K562 (cell line): Measurements from ENCODE around the gene ALOX5. TPM values are rescaled to one million over a fixed set of nuclear protein-coding genes. Genes with fewer than 3 reads are reported as not detected.

Experiments used
- ATAC-seq: fragments of 200-7000 bp; cut with Tn5 transposase; 3 replicates; pipeline ENCODE4 v1.9.1; 2020; ENCODE audit warnings: moderate library complexity
- BruUV-seq: library from RNA; stranded (reverse); fragments of 400-500 nt; replicated peaks from 2 replicates; lab custom pipeline; 2021; lab: Mats Ljungman, UMichigan
- CTCF ChIA-PET: fragments of 300-600 bp; formaldehyde crosslinking; extraction: SDS; loops from one replicate; lab custom pipeline; 2021; ENCODE audit warnings: low intra/inter-chr PET ratio; lab: Yijun Ruan, JAX
- POLR2A ChIA-PET: fragments of 300-600, 350-650 bp; sonication (Branson Sonifier 250); formaldehyde crosslinking; extraction: SDS; loops from one replicate; lab custom pipeline; 2021; ENCODE audit warnings: antibody characterized with exemption, inconsistent platforms; lab: Yijun Ruan, JAX
- DNase-seq, 4 experiments: peaks; one replicate each; pipeline versions ENCODE4 v3.0.0 to v3.0.0-alpha.2; 2011 to 2018; ENCODE audit warnings: low spot score in 3 of 4, mixed read lengths in 3 of 4; ENCODE audit errors: extremely low read depth in 1 of 4
- FAIRE-seq: peaks from 2 replicates; lab custom pipeline; 2011; peaks lifted over from hg19 to GRCh38; lab: Jason Lieb, UNC
- H2AFZ ChIP-seq: 2 replicates; pipeline ENCODE4 v1.6.0; 2011; ENCODE audit warnings: low read depth, low read length, control low read depth, inconsistent platforms
- H3K27ac ChIP-seq: fragments of 200-600 bp; 3 replicates; pipeline ENCODE4 v1.8.0; 2011; ENCODE audit warnings: low read depth, mild to moderate bottlenecking, control low read depth, inconsistent platforms, low read length, moderate library complexity, mixed read lengths; ENCODE audit errors: extremely low read depth
- H3K27me3 ChIP-seq, 2 experiments: fragments of 300-600 bp in 1 of 2; 2 replicates in 1 of 2; 3 replicates in 1 of 2; pipeline versions ENCODE4 v1.6.0 to v1.8.0; 2011; ENCODE audit warnings: inconsistent platforms in 2 of 2, low read length in 2 of 2, mild to moderate bottlenecking in 1 of 2, mixed read lengths in 1 of 2, moderate library complexity in 1 of 2; ENCODE audit not compliant: control insufficient read depth in 2 of 2, insufficient read depth in 2 of 2
- H3K36me3 ChIP-seq: fragments of 300-600 bp; 3 replicates; pipeline ENCODE4 v1.8.0; 2011; ENCODE audit warnings: mild to moderate bottlenecking, low read length, inconsistent platforms; ENCODE audit not compliant: control insufficient read depth, insufficient read depth
- H3K4me1 ChIP-seq, 2 experiments: fragments of 200-600 bp in 1 of 2; replicated peaks in 1 of 2; 2 replicates in 1 of 2; 3 replicates in 1 of 2; pipeline versions ENCODE4 v1.5.1 to v1.8.0; 2011; ENCODE audit warnings: inconsistent platforms in 2 of 2, low read length in 2 of 2, mild to moderate bottlenecking in 1 of 2, mixed read lengths in 1 of 2, moderate library complexity in 1 of 2; ENCODE audit not compliant: control insufficient read depth in 2 of 2, insufficient read depth in 2 of 2
- H3K4me2 ChIP-seq: 2 replicates; pipeline ENCODE4 v1.6.1; 2011; ENCODE audit warnings: low read length, control low read depth, inconsistent platforms, mixed read lengths; ENCODE audit not compliant: insufficient read depth
- H3K4me3 ChIP-seq: fragments of 200-600 bp; sonication (generic), shearing (Covaris generic); 2 replicates; pipeline ENCODE4 v1.5.1; 2016; ENCODE audit warnings: control low read depth, inconsistent platforms
- H3K79me2 ChIP-seq: fragments of 200-600 bp; 3 replicates; pipeline ENCODE4 v1.8.0; 2011; ENCODE audit warnings: low read length, inconsistent platforms; ENCODE audit not compliant: control insufficient read depth, insufficient read depth
- H3K9ac ChIP-seq, 2 experiments: 2 replicates each; pipeline versions ENCODE4 v1.6.0 to v1.6.1; 2011; ENCODE audit warnings: low read depth in 2 of 2, low read length in 2 of 2, control low read depth in 1 of 2, inconsistent platforms in 1 of 2, mild to moderate bottlenecking in 1 of 2, mixed read lengths in 1 of 2; ENCODE audit not compliant: insufficient read depth in 1 of 2
- H3K9me1 ChIP-seq: one replicate; pipeline ENCODE4 v1.6.0; 2011; ENCODE audit warnings: inconsistent platforms, mild to moderate bottlenecking, low read length, moderate library complexity; ENCODE audit not compliant: control insufficient read depth, insufficient read depth
- H3K9me3 ChIP-seq: replicated peaks from 2 replicates; pipeline ENCODE4 v1.5.1; 2011; ENCODE audit warnings: low read depth, low read length, inconsistent platforms; ENCODE audit not compliant: control insufficient read depth, insufficient read depth
- H4K20me1 ChIP-seq: replicated peaks from 2 replicates; pipeline ENCODE4 v1.6.1; 2011; ENCODE audit warnings: low read length, inconsistent platforms, mixed read lengths; ENCODE audit not compliant: control insufficient read depth, insufficient read depth
- FOXJ2 ChIP-seq: fragments of 200-800 bp; sonication (Bioruptor generic); IDR thresholded peaks from 2 replicates; pipeline ENCODE4 v1.6.1; 2016; ENCODE audit warnings: missing genetic modification characterization, missing compliant biosample characterization
- MEIS2 ChIP-seq: fragments of 450-650 bp; IDR thresholded peaks from 2 replicates; pipeline ENCODE4 v1.6.1; 2014; ENCODE audit warnings: mild to moderate bottlenecking; ENCODE audit not compliant: partially characterized antibody
- PKNOX1 ChIP-seq: fragments of 450-650 bp; IDR thresholded peaks from 2 replicates; pipeline ENCODE4 v1.6.1; 2016
- SMARCE1 ChIP-seq: fragments of 450-650 bp; IDR thresholded peaks from 2 replicates; pipeline ENCODE4 v1.7.1; 2016; ENCODE audit warnings: mild to moderate bottlenecking
- SOX6 ChIP-seq: fragments of 450-650 bp; IDR thresholded peaks from 2 replicates; pipeline ENCODE4 v1.6.1; 2014; ENCODE audit warnings: mild to moderate bottlenecking
- ZNF184 ChIP-seq: sonication (generic); formaldehyde crosslinking; IDR thresholded peaks from 2 replicates; pipeline ENCODE4 v1.5.0; 2020; ENCODE audit warnings: missing genetic modification reagents
- WGBS: fragments of 100-300 bp; shearing (Covaris generic); methylation state at CpG from one replicate; pipeline ENCODE4 v1.1.6; 2016; ENCODE audit warnings: low coverage, mixed read lengths; ENCODE audit not compliant: insufficient coverage; ENCODE audit errors: missing lambda C conversion rate; 5-methylcytosine and 5-hydroxymethylcytosine counted together
- in situ Hi-C: fragments of 300-500 bp; cut with MboI; formaldehyde crosslinking; loops from 4 replicates; pipeline ENCODE4 v1.15.0; 2018; ENCODE audit warnings: inconsistent platforms, mixed read lengths
- intact Hi-C: fragments of 100-400 bp; cut with micrococcal nuclease; formaldehyde crosslinking; loops from 2 replicates; pipeline ENCODE4 v1.14.2; 2022
- polyA plus RNA-seq, 8 experiments: library from polyadenylated mRNA; depleted of rRNA in 4 of 8; stranded (reverse) in 5 of 8; unstranded in 3 of 8; fragments of >200 nt; fragmentation: Nextera tagmentation in 2 of 8; fragmentation: Illumina TruSeq in 1 of 8; extraction: Ambion mirVana in 2 of 8; extraction: Trizol in 1 of 8; gene quantifications; 2 replicates each; pipeline versions ENCODE4 v1.2.1 to v1.2.3, GENCODE V29; 2011 to 2014; ENCODE audit warnings: inconsistent platforms in 1 of 8, missing spikeins in 1 of 8
- total RNA-seq, 7 experiments: library from RNA; depleted of rRNA in 6 of 7; stranded (reverse); fragments of >200 nt in 6 of 7; fragmentation: Illumina TruSeq in 2 of 7; extraction: Trizol in 2 of 7; gene quantifications; 2 replicates each; pipeline versions ENCODE4 v1.2.1 to v1.2.3, GENCODE V29; 2011 to 2021; ENCODE audit warnings: low replicate concordance in 1 of 7

The ALOX5 gene
- total and polyA plus RNA-seq, 9 of the 15 experiments (the other 6 are each of a cell fraction or from before 2014, with no cell fraction given), result 0.10 to 2.4 (median 1.4) TPM

- Histone ChIP-seq H3K79me2 (no peaks in the 10 kb centered on the region), H3K27me3 (peaks cover 2 to 11% of the 10 kb centered on the region in 2 experiments; a peak in 2 of 5 replicates), H3K27ac (no peak overlapping the region), H3K9me1 (no peaks in the 10 kb centered on the region), H3K9ac (0 out of 4 replicates have a peak overlapping the region, but pooled peaks of 1 of the 2 experiments have one; percentile 59), H2AFZ (no peak overlapping the region), H3K9me3 (no peaks in the 10 kb centered on the region), H3K4me2 (no peak overlapping the region), H3K36me3 (no peaks in the 10 kb centered on the region), H3K4me3 (no peak overlapping the region), H3K4me1 (peaks cover 3 to 4% of the 10 kb centered on the region in 2 experiments; a peak in 4 of 5 replicates), H4K20me1 (no peaks in the 10 kb centered on the region)
- ChIA-PET POLR2A (no interaction called here), CTCF (no interaction called here)
- in situ Hi-C loops, result no loop called here
- BruUV-seq, result no TSS peak
- intact Hi-C loops, result no loop called here
- TF ChIP-seq PKNOX1, result peak; percentile 55
- peak; percentile 21 for TF ChIP-seq MEIS2
- peak; percentile 34; the same call in 1 of the 2 replicates for TF ChIP-seq SMARCE1
- TF ChIP-seq SOX6, result no peak
- no peak for TF ChIP-seq ZNF184 (CRISPR knock-in tag)
- TF ChIP-seq FOXJ2 (tag), result 0 out of 2 replicates have a peak, but pooled peaks have one; percentile 55
- DNase-seq (no peak), ATAC-seq (peak; percentile 27; the same call in 2 of the 3 replicates), FAIRE-seq (no peak)
- 59% methylated on average over 15 of the region's 15 CpGs for WGBS
Measured at GRCh38 chr10:45432700-45433472, 58.9 kb downstream of the ALOX5 start.
